GM23338 (cell line): ENCODE data around the gene TMEM131L.

ENCODE experiments used
- CREB1 ChIP-seq: fragments of 250-450 bp; sonication (Bioruptor Pico); IDR thresholded peaks from 2 replicates; pipeline ENCODE4 v1.5.0; 2020; ENCODE audit warnings: low read depth, mild to moderate bottlenecking, moderate library complexity
- CTCF ChIP-seq, 2 experiments: fragments of 200-600 bp in 1 of 2; sonication (generic) in 1 of 2; conservative IDR thresholded peaks; 2 replicates each; pipeline versions ENCODE4 v1.5.1 to v1.6.1; 2016 to 2017; ENCODE audit warnings: antibody characterized with exemption in 2 of 2, low read depth in 2 of 2, mild to moderate bottlenecking in 2 of 2, moderate library complexity in 1 of 2

- TF ChIP-seq CTCF (conservative IDR thresholded peaks at IDR 0.05; ENCODE audit: low read depth in 2 of 2), result no peak
- no peak for TF ChIP-seq CREB1 (CRISPR knock-in tag)
Observed at GRCh38 chr4:153602758-153603157, 136.6 kb downstream of the TMEM131L start.
